Activated T-cell treated with anti-CD3 and anti-CD28 coated beads, Interleukin-2, amount 50 U/mL, for 24 hours (primary cell): ENCODE measurements around the gene LSMEM2.

Experiments used
- DNase-seq: peaks from one replicate; pipeline ENCODE4 v3.0.0-alpha.2; 2020
- H3K27ac Mint-ChIP-seq: 2 replicates; pipeline ENCODE4 v1.8.0; 2020; ENCODE audit warnings: mild to moderate bottlenecking, mixed read lengths
- H3K27me3 Mint-ChIP-seq: 2 replicates; pipeline ENCODE4 v1.8.0; 2020; ENCODE audit warnings: mixed read lengths
- H3K36me3 Mint-ChIP-seq: 2 replicates; pipeline ENCODE4 v1.8.0; 2020; ENCODE audit warnings: low read depth, mixed read lengths
- H3K4me1 Mint-ChIP-seq: 2 replicates; pipeline ENCODE4 v1.8.0; 2020; ENCODE audit warnings: low read depth, mixed read lengths
- H3K4me3 Mint-ChIP-seq: 2 replicates; pipeline ENCODE4 v1.8.0; 2020; ENCODE audit warnings: mild to moderate bottlenecking, moderate library complexity, mixed read lengths
- H3K9me3 Mint-ChIP-seq: 2 replicates; pipeline ENCODE4 v1.8.0; 2020; ENCODE audit warnings: mixed read lengths

The LSMEM2 gene

GRCh38 chr3:50320853-50321335 is 42.0 kb downstream of the LSMEM2 start:
- Mint-ChIP-seq H3K4me3 (peak overlapping the region; percentile 88), H3K4me1 (peaks cover 50% of the 10 kb centered on the region), H3K27me3 (no peaks in the 10 kb centered on the region)

GRCh38 chr3:50321336-50322114 is 42.6 kb downstream of the LSMEM2 start:
- peak; percentile 94 for DNase-seq
- Mint-ChIP-seq H3K27ac (peak overlapping the region; percentile 98), H3K9me3 (no peaks in the 10 kb centered on the region), H3K36me3 (peaks cover 59% of the 10 kb centered on the region), H3K4me1 (peaks cover 50% of the 10 kb centered on the region), H3K27me3 (no peaks in the 10 kb centered on the region), H3K4me3 (peak overlapping the region; percentile 83)

More at GRCh38 chr3:50320853-50321335, 42.0 kb downstream of the LSMEM2 start:
- DNase-seq: no peak
- Mint-ChIP-seq H3K9me3 (no peaks in the 10 kb centered on the region), H3K27ac (peak overlapping the region; percentile 87), H3K36me3 (peaks cover 57% of the 10 kb centered on the region)

GRCh38 chr3:50322115-50322385 is 43.2 kb downstream of the LSMEM2 start:
- peaks cover 61% of the 10 kb centered on the region for H3K36me3 Mint-ChIP-seq
- DNase-seq: no peak
- H3K9me3 Mint-ChIP-seq: no peaks in the 10 kb centered on the region
- H3K4me3 Mint-ChIP-seq: peak overlapping the region; percentile 83
- no peaks in the 10 kb centered on the region for H3K27me3 Mint-ChIP-seq
- peaks cover 49% of the 10 kb centered on the region for H3K4me1 Mint-ChIP-seq
- H3K27ac Mint-ChIP-seq: peak overlapping the region; percentile 98

GRCh38 chr3:50322386-50323091 is 43.7 kb downstream of the LSMEM2 start, which contains the start of gene HYAL2:
Gene HYAL2 (minus strand): TSS chr3:50322745. CDS start chr3:50320489, 2,256 bp downstream.
- no peaks in the 10 kb centered on the region for H3K9me3 Mint-ChIP-seq
- peaks cover 62% of the 10 kb centered on the region for H3K36me3 Mint-ChIP-seq
- no peak for DNase-seq
- H3K4me1 Mint-ChIP-seq: peaks cover 48% of the 10 kb centered on the region
- no peaks in the 10 kb centered on the region for H3K27me3 Mint-ChIP-seq
- peak within 1 kb of the TSS; percentile 98 for H3K27ac Mint-ChIP-seq
- H3K4me3 Mint-ChIP-seq: peak within 1 kb of the TSS; percentile 83

- Mint-ChIP-seq H3K36me3 (peaks cover 60% of the 10 kb centered on the region), H3K27me3 (no peaks in the 10 kb centered on the region), H3K4me1 (peaks cover 49% of the 10 kb centered on the region), H3K27ac (peak overlapping the region; percentile 71), H3K4me3 (no peak overlapping the region), H3K9me3 (no peaks in the 10 kb centered on the region)
- DNase-seq: no peak
Measured at GRCh38 chr3:50323092-50323600, 44.3 kb downstream of the LSMEM2 start.

GRCh38 chr3:50323614-50324199 is 44.8 kb downstream of the LSMEM2 start:
- no peaks in the 10 kb centered on the region for H3K27me3 Mint-ChIP-seq
- H3K4me1 Mint-ChIP-seq: peaks cover 49% of the 10 kb centered on the region
- no peak for DNase-seq
- H3K4me3 Mint-ChIP-seq: no peak overlapping the region
- H3K27ac Mint-ChIP-seq: peak overlapping the region; percentile 71
- H3K9me3 Mint-ChIP-seq: no peaks in the 10 kb centered on the region
- H3K36me3 Mint-ChIP-seq: peaks cover 60% of the 10 kb centered on the region

- Mint-ChIP-seq H3K36me3 (peaks cover 59% of the 10 kb centered on the region), H3K9me3 (no peaks in the 10 kb centered on the region), H3K27ac (peak overlapping the region; percentile 67), H3K27me3 (no peaks in the 10 kb centered on the region), H3K4me3 (no peak overlapping the region), H3K4me1 (peaks cover 45% of the 10 kb centered on the region)
- DNase-seq: peak; percentile 74
Measured at GRCh38 chr3:50324351-50325112, 45.6 kb downstream of the LSMEM2 start.

GRCh38 chr3:50325113-50325480 is 46.2 kb downstream of the LSMEM2 start:
- Mint-ChIP-seq H3K9me3 (no peaks in the 10 kb centered on the region), H3K4me1 (peaks cover 39% of the 10 kb centered on the region), H3K36me3 (peaks cover 60% of the 10 kb centered on the region), H3K27ac (peak overlapping the region; percentile 67), H3K27me3 (no peaks in the 10 kb centered on the region), H3K4me3 (no peak overlapping the region)
- DNase-seq: no peak

- no peak overlapping the region for H3K4me3 Mint-ChIP-seq
- peaks cover 64% of the 10 kb centered on the region for H3K36me3 Mint-ChIP-seq
- H3K27me3 Mint-ChIP-seq: no peaks in the 10 kb centered on the region
- no peak for DNase-seq
- H3K4me1 Mint-ChIP-seq: peaks cover 34% of the 10 kb centered on the region
- H3K27ac Mint-ChIP-seq: peak overlapping the region; percentile 67
- no peaks in the 10 kb centered on the region for H3K9me3 Mint-ChIP-seq
Measured at GRCh38 chr3:50325497-50326181, 46.8 kb downstream of the LSMEM2 start.

- H3K4me3 Mint-ChIP-seq: peak overlapping the region; percentile 89
- peaks cover 33% of the 10 kb centered on the region for H3K4me1 Mint-ChIP-seq
- no peaks in the 10 kb centered on the region for H3K9me3 Mint-ChIP-seq
- peak overlapping the region; percentile 40 for H3K27ac Mint-ChIP-seq
- peaks cover 68% of the 10 kb centered on the region for H3K36me3 Mint-ChIP-seq
- no peak for DNase-seq
- H3K27me3 Mint-ChIP-seq: no peaks in the 10 kb centered on the region
Measured at GRCh38 chr3:50326182-50326541, 47.3 kb downstream of the LSMEM2 start.

- Mint-ChIP-seq H3K27ac (peak overlapping the region; percentile 80), H3K9me3 (no peaks in the 10 kb centered on the region), H3K36me3 (peaks cover 77% of the 10 kb centered on the region), H3K4me1 (peaks cover 33% of the 10 kb centered on the region), H3K27me3 (no peaks in the 10 kb centered on the region), H3K4me3 (peak overlapping the region; percentile 89)
- no peak for DNase-seq
Measured at GRCh38 chr3:50327129-50327528, 48.2 kb downstream of the LSMEM2 start.

GRCh38 chr3:50327943-50328691 is 49.2 kb downstream of the LSMEM2 start, which contains the start of gene TUSC2:
Gene TUSC2 (minus strand): TSS chr3:50328223. CDS start chr3:50328099, 124 bp downstream.
- no peaks in the 10 kb centered on the region for H3K9me3 Mint-ChIP-seq
- peak within 1 kb of the TSS; percentile 94 for H3K27ac Mint-ChIP-seq
- peaks cover 34% of the 10 kb centered on the region for H3K4me1 Mint-ChIP-seq
- peak within 1 kb of the TSS; percentile 89 for H3K4me3 Mint-ChIP-seq
- peak; percentile 94 for DNase-seq
- no peaks in the 10 kb centered on the region for H3K27me3 Mint-ChIP-seq
- peaks cover 87% of the 10 kb centered on the region for H3K36me3 Mint-ChIP-seq

GRCh38 chr3:50330330-50330729 is 51.4 kb downstream of the LSMEM2 start:
- no peaks in the 10 kb centered on the region for H3K9me3 Mint-ChIP-seq
- peak overlapping the region; percentile 40 for H3K27ac Mint-ChIP-seq
- H3K4me1 Mint-ChIP-seq: peaks cover 47% of the 10 kb centered on the region
- no peak overlapping the region for H3K4me3 Mint-ChIP-seq
- peaks cover 90% of the 10 kb centered on the region for H3K36me3 Mint-ChIP-seq
- no peaks in the 10 kb centered on the region for H3K27me3 Mint-ChIP-seq
- no peak for DNase-seq
